Measurements from ENCODE around the gene DPP9.
"Not testable (repeated sequence)": the region's sequence is repeated elsewhere in the genome, so short reads cannot be mapped to it uniquely, and the experiment has no call there.

DPP9 gene

GRCh38 chr19:4722671-4723594, 709 bp downstream of the DPP9 start:
- Mint-ChIP-seq H3K27me3 (ENCODE audit: low read depth) (peaks cover 10% of the 10 kb centered on the region), H3K9me3 (no peaks in the 10 kb centered on the region), H3K4me3 (peak overlapping the region; percentile 99), H3K27ac (peak overlapping the region; percentile 88), H3K36me3 (ENCODE audit: low read depth) (peaks cover 26% of the 10 kb centered on the region), H3K4me1 (ENCODE audit: low read depth) (peaks cover 24% of the 10 kb centered on the region)

- no peaks in the 10 kb centered on the region for H3K9me3 Mint-ChIP-seq
- H3K36me3 Mint-ChIP-seq (ENCODE audit: low read depth), result peaks cover 29% of the 10 kb centered on the region
- peak overlapping the region; percentile 99 for H3K4me3 Mint-ChIP-seq
- peaks cover 10% of the 10 kb centered on the region for H3K27me3 Mint-ChIP-seq (ENCODE audit: low read depth)
- no peak overlapping the region for H3K27ac Mint-ChIP-seq
- H3K4me1 Mint-ChIP-seq (ENCODE audit: low read depth), result peaks cover 24% of the 10 kb centered on the region
Observed at GRCh38 chr19:4721196-4721595, 2.4 kb downstream of the DPP9 start.

GRCh38 chr19:4720037-4720700, 3.5 kb downstream of the DPP9 start:
- Mint-ChIP-seq H3K27me3 (ENCODE audit: low read depth) (peaks cover 10% of the 10 kb centered on the region), H3K27ac (no peak overlapping the region), H3K36me3 (ENCODE audit: low read depth) (peaks cover 31% of the 10 kb centered on the region), H3K4me3 (no peak overlapping the region), H3K4me1 (ENCODE audit: low read depth) (peaks cover 24% of the 10 kb centered on the region), H3K9me3 (no peaks in the 10 kb centered on the region)

GRCh38 chr19:4719499-4719866, 4.2 kb downstream of the DPP9 start:
- Mint-ChIP-seq H3K27me3 (ENCODE audit: low read depth) (peaks cover 6% of the 10 kb centered on the region), H3K36me3 (ENCODE audit: low read depth) (peaks cover 32% of the 10 kb centered on the region), H3K4me1 (ENCODE audit: low read depth) (peaks cover 18% of the 10 kb centered on the region), H3K9me3 (no peaks in the 10 kb centered on the region), H3K27ac (no peak overlapping the region), H3K4me3 (no peak overlapping the region)

- Mint-ChIP-seq H3K27ac (no peak overlapping the region), H3K36me3 (ENCODE audit: low read depth) (peaks cover 29% of the 10 kb centered on the region), H3K4me1 (ENCODE audit: low read depth) (peaks cover 12% of the 10 kb centered on the region), H3K4me3 (no peak overlapping the region), H3K9me3 (no peaks in the 10 kb centered on the region), H3K27me3 (ENCODE audit: low read depth) (no peaks in the 10 kb centered on the region)
Observed at GRCh38 chr19:4717966-4718701, 5.5 kb downstream of the DPP9 start.

GRCh38 chr19:4717191-4717965, 6.3 kb downstream of the DPP9 start:
- Mint-ChIP-seq H3K9me3 (no peaks in the 10 kb centered on the region), H3K36me3 (ENCODE audit: low read depth) (peaks cover 26% of the 10 kb centered on the region), H3K27ac (no peak overlapping the region), H3K27me3 (ENCODE audit: low read depth) (no peaks in the 10 kb centered on the region), H3K4me1 (ENCODE audit: low read depth) (peaks cover 8% of the 10 kb centered on the region), H3K4me3 (no peak overlapping the region)

- Mint-ChIP-seq H3K36me3 (ENCODE audit: low read depth) (peaks cover 29% of the 10 kb centered on the region), H3K27ac (no peak overlapping the region), H3K4me1 (ENCODE audit: low read depth) (peaks cover 2% of the 10 kb centered on the region), H3K9me3 (no peaks in the 10 kb centered on the region), H3K4me3 (no peak overlapping the region), H3K27me3 (ENCODE audit: low read depth) (no peaks in the 10 kb centered on the region)
Observed at GRCh38 chr19:4715529-4716221, 8.0 kb downstream of the DPP9 start.

GRCh38 chr19:4715178-4715528, 8.5 kb downstream of the DPP9 start:
- not testable (repeated sequence) for H3K4me3 Mint-ChIP-seq; H3K9me3 Mint-ChIP-seq; H3K27ac Mint-ChIP-seq; H3K4me1 Mint-ChIP-seq (ENCODE audit: low read depth); H3K27me3 Mint-ChIP-seq (ENCODE audit: low read depth)
- H3K36me3 Mint-ChIP-seq (ENCODE audit: low read depth), result peaks cover 25% of the 10 kb centered on the region

GRCh38 chr19:4714016-4714415, 9.6 kb downstream of the DPP9 start:
- no peak overlapping the region for H3K4me3 Mint-ChIP-seq
- H3K9me3 Mint-ChIP-seq, result no peaks in the 10 kb centered on the region
- peaks cover 25% of the 10 kb centered on the region for H3K36me3 Mint-ChIP-seq (ENCODE audit: low read depth)
- no peak overlapping the region for H3K27ac Mint-ChIP-seq
- H3K27me3 Mint-ChIP-seq (ENCODE audit: low read depth), result no peaks in the 10 kb centered on the region
- H3K4me1 Mint-ChIP-seq (ENCODE audit: low read depth), result peaks cover 5% of the 10 kb centered on the region

- no peak overlapping the region for H3K27ac Mint-ChIP-seq
- peaks cover 5% of the 10 kb centered on the region for H3K4me1 Mint-ChIP-seq (ENCODE audit: low read depth)
- H3K9me3 Mint-ChIP-seq, result no peaks in the 10 kb centered on the region
- H3K4me3 Mint-ChIP-seq, result no peak overlapping the region
- no peaks in the 10 kb centered on the region for H3K27me3 Mint-ChIP-seq (ENCODE audit: low read depth)
- peaks cover 21% of the 10 kb centered on the region for H3K36me3 Mint-ChIP-seq (ENCODE audit: low read depth)
Observed at GRCh38 chr19:4713384-4713951, 10.2 kb downstream of the DPP9 start.

- H3K9me3 Mint-ChIP-seq, result no peaks in the 10 kb centered on the region
- no peak overlapping the region for H3K4me3 Mint-ChIP-seq
- H3K36me3 Mint-ChIP-seq (ENCODE audit: low read depth), result peaks cover 19% of the 10 kb centered on the region
- no peaks in the 10 kb centered on the region for H3K27me3 Mint-ChIP-seq (ENCODE audit: low read depth)
- no peak overlapping the region for H3K27ac Mint-ChIP-seq
- H3K4me1 Mint-ChIP-seq (ENCODE audit: low read depth), result peaks cover 5% of the 10 kb centered on the region
Observed at GRCh38 chr19:4712771-4713170, 10.9 kb downstream of the DPP9 start.

GRCh38 chr19:4711211-4711610, 12.4 kb downstream of the DPP9 start:
- Mint-ChIP-seq H3K36me3 (ENCODE audit: low read depth) (peaks cover 16% of the 10 kb centered on the region), H3K4me3 (no peak overlapping the region), H3K27ac (no peak overlapping the region)

GRCh38 chr19:4710281-4710600, 13.4 kb downstream of the DPP9 start:
- Mint-ChIP-seq H3K4me3 (no peak overlapping the region), H3K27me3 (ENCODE audit: low read depth) (no peaks in the 10 kb centered on the region), H3K27ac (no peak overlapping the region), H3K36me3 (ENCODE audit: low read depth) (peaks cover 17% of the 10 kb centered on the region), H3K4me1 (ENCODE audit: low read depth) (peaks cover 5% of the 10 kb centered on the region), H3K9me3 (no peaks in the 10 kb centered on the region)

More at GRCh38 chr19:4711211-4711610, 12.4 kb downstream of the DPP9 start:
- H3K9me3 Mint-ChIP-seq, result no peaks in the 10 kb centered on the region
- H3K27me3 Mint-ChIP-seq (ENCODE audit: low read depth), result no peaks in the 10 kb centered on the region
- peaks cover 5% of the 10 kb centered on the region for H3K4me1 Mint-ChIP-seq (ENCODE audit: low read depth)

Measured in T-helper 1 cell treated with Interleukin-12 subunit alpha and Interleukin-12 subunit beta and Interleukin-4 antibody, amounts not matched to agents 30 μg/mL and 1 μg/mL, for 36 hours (primary cell).